A549 (cell line): ENCODE measurements around the gene HSPA1A. TPM values are rescaled to one million over a fixed set of nuclear protein-coding genes. Genes with fewer than 3 reads are reported as not detected.
"Not testable (repeated sequence)": the region's sequence is repeated elsewhere in the genome, so short reads cannot be mapped to it uniquely, and the experiment has no call there.

Experiments
- ATAC-seq, 2 experiments: fragments of 200-7000 bp in 1 of 2; fragments of >200 bp in 1 of 2; cut with Nextera tagmentation in 1 of 2; cut with Tn5 transposase in 1 of 2; 3 replicates each; pipeline versions ENCODE4 v1.8.0 to v1.9.1; 2018 to 2020; ENCODE audit warnings: mild to moderate bottlenecking in 1 of 2, moderate library complexity in 1 of 2
- CTCF ChIA-PET: fragments of 300-600 bp; sonication (Branson Sonifier 250); formaldehyde crosslinking; extraction: SDS; loops from one replicate; lab custom pipeline; 2021; ENCODE audit warnings: antibody characterized with exemption, inconsistent platforms; lab: Yijun Ruan, JAX
- POLR2A ChIA-PET: fragments of 350-600 bp; formaldehyde crosslinking; extraction: SDS; loops from one replicate; lab custom pipeline; 2021; ENCODE audit warnings: antibody characterized with exemption, inconsistent platforms; lab: Yijun Ruan, JAX
- DNase-seq, 2 experiments: peaks; one replicate each; pipeline versions ENCODE4 v3.0.0 to v3.0.0-alpha.2; 2011 to 2016; ENCODE audit warnings: low read depth in 1 of 2, low spot score in 1 of 2
- FAIRE-seq: peaks from 2 replicates; lab custom pipeline; 2011; peaks lifted over from hg19 to GRCh38; lab: Jason Lieb, UNC
- H3K27ac ChIP-seq, 2 experiments: fragments of >200 bp; sonication (Bioruptor Twin); formaldehyde crosslinking; 3 replicates each; pipeline ENCODE4 v1.5.1; 2016 to 2017
- H3K4me1 ChIP-seq: fragments of >200 bp; sonication (Bioruptor Twin); formaldehyde crosslinking; 3 replicates; pipeline ENCODE4 v1.6.1; 2016
- H3K4me2 ChIP-seq: fragments of >200 bp; sonication (Bioruptor Twin); formaldehyde crosslinking; 3 replicates; pipeline ENCODE4 v1.6.1; 2016
- H3K4me3 ChIP-seq: fragments of >200 bp; sonication (Bioruptor Twin); formaldehyde crosslinking; 3 replicates; pipeline ENCODE4 v1.5.1; 2016
- H3K9me3 ChIP-seq: fragments of >200 bp; sonication (Bioruptor Twin); formaldehyde crosslinking; 3 replicates; pipeline ENCODE4 v1.6.1; 2016
- CBX2 ChIP-seq: fragments of 200-600 bp; sonication (generic); IDR thresholded peaks from 2 replicates; pipeline ENCODE4 v1.6.1; 2016; ENCODE audit warnings: low read depth, mild to moderate bottlenecking, borderline replicate concordance
- CEBPB ChIP-seq, 2 experiments: fragments of >200 bp in 1 of 2; sonication (Bioruptor Twin) in 1 of 2; formaldehyde crosslinking in 1 of 2; IDR thresholded peaks; 2 replicates each; pipeline ENCODE4 v1.6.1; 2012 to 2016
- EP300 ChIP-seq, 2 experiments: fragments of >200 bp; sonication (Bioruptor Twin); formaldehyde crosslinking; IDR thresholded peaks; 2 replicates in 1 of 2; 3 replicates in 1 of 2; pipeline ENCODE4 v1.6.1; 2016 to 2017
- ESRRA ChIP-seq: fragments of 150-350 bp; IDR thresholded peaks from 2 replicates; pipeline ENCODE4 v1.6.1; 2014; ENCODE audit warnings: mild to moderate bottlenecking, low read length, borderline replicate concordance
- HDAC2 ChIP-seq: fragments of 200-600 bp; sonication (generic); IDR thresholded peaks from 2 replicates; pipeline ENCODE4 v1.6.1; 2016
- HOXA7 ChIP-seq: fragments of 250-450 bp; sonication (Bioruptor Pico); IDR thresholded peaks from 2 replicates; pipeline ENCODE4 v1.5.0; 2020; ENCODE audit warnings: mild to moderate bottlenecking, moderate library complexity
- HOXB13 ChIP-seq: fragments of 250-450 bp; sonication (Bioruptor Pico); IDR thresholded peaks from 2 replicates; pipeline ENCODE4 v1.5.0; 2020; ENCODE audit warnings: low read depth, mild to moderate bottlenecking, moderate library complexity
- JUN ChIP-seq, 2 experiments: fragments of >200 bp; sonication (Bioruptor Twin); formaldehyde crosslinking; IDR thresholded peaks; 2 replicates in 1 of 2; 3 replicates in 1 of 2; pipeline ENCODE4 v1.6.1; 2016 to 2017
- KDM1A ChIP-seq: fragments of 200-600 bp; sonication (generic); IDR thresholded peaks from 2 replicates; pipeline ENCODE4 v1.6.1; 2016; ENCODE audit warnings: low read depth, mild to moderate bottlenecking
- NR3C1 ChIP-seq: fragments of >200 bp; sonication (Bioruptor Twin); formaldehyde crosslinking; IDR thresholded peaks from 3 replicates; pipeline ENCODE4 v1.6.1; 2017
- RARB ChIP-seq: fragments of 250-450 bp; sonication (Bioruptor Pico); IDR thresholded peaks from 2 replicates; pipeline ENCODE4 v1.8.0; 2021; ENCODE audit warnings: mild to moderate bottlenecking, moderate library complexity
- ZSCAN20 ChIP-seq: fragments of 250-450 bp; sonication (Bioruptor Pico); IDR thresholded peaks from 2 replicates; pipeline ENCODE4 v1.8.0; 2022; ENCODE audit warnings: mild to moderate bottlenecking, moderate library complexity
- WGBS: methylation state at CpG from one replicate; pipeline ENCODE4 v1.1.6; 2017; ENCODE audit errors: missing lambda C conversion rate; 5-methylcytosine and 5-hydroxymethylcytosine counted together
- polyA plus RNA-seq, 4 experiments: library from polyadenylated mRNA; depleted of rRNA in 3 of 4; stranded (reverse); fragments of >200 nt; fragmentation: RNase III in 1 of 4; extraction: RNeasy Plus Mini Kit Qiagen cat#74134 plus additional on column Dnase treatment in 1 of 4; gene quantifications; 2 replicates in 3 of 4; 3 replicates in 1 of 4; pipeline ENCODE4 v1.2.3, GENCODE V29; 2011 to 2017

HSPA1A gene
- polyA plus RNA-seq, 2 of the 4 experiments (the other 2 are of a cell fraction) = 122 to 204 TPM

DNA sequence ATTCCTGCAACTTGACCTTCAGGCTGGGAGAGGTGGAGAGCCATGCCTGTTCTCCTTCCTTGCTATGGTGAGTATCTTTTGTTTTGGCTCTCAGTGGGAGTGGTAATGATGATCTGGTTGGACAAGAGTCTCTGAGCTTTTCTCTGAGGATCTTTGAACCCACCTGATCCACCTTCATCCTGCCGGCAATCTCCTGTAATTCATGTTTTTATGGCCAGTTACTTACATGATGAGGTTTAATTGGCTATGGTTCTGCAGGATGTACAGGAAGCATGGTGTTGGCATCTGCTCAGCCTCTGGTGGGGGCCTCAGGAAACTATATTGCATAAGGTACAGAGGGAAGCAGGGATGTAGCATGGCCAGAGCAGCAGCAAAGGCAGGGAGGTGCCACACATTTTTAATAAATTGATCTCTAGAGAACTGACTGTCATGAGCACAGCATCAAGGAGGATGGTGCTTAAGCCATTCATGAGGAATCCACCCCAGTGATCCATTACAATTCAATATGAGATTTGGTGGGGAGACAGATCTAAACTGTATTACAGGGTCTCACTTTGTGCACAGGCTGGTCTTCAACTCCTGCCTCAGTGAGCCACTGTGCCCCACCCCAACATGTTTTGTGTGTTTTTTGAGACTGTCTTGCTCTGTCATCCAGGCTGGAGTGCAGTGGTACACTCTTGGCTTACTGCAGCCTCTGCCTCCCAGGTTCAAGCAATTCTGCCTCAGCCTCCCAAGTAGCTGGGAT lies 22.2 kb downstream of the HSPA1A start:
- Histone ChIP-seq H3K27ac (peak overlapping the region in 1 of 2 experiments; percentile 99; a peak in 4 of 6 replicates), H3K4me3 (peak overlapping the region; percentile 99), H3K9me3 (no peaks in the 10 kb centered on the region), H3K4me1 (peaks cover 20% of the 10 kb centered on the region; the same call in 2 of the 3 replicates), H3K4me2 (peak overlapping the region; percentile 99)
- ATAC-seq (no peak), FAIRE-seq (no peak), DNase-seq (no peak)
- WGBS = 0% methylated on average over 1 of the region's 1 CpG
- POLR2A ChIA-PET = interaction anchor here (0.6 to 2.1 kb wide), 2 partner anchors 10 to 22 kb away, joined by 3 to 11 read pairs; partner anchors contain the start of genes HSPA1A, HSPA1B and HSPA1L
- CTCF ChIA-PET = interaction anchor here (0.7 to 1.4 kb wide), 2 partner anchors 50 to 65 kb away, joined by 3 to 6 read pairs; no protein-coding TSS in a partner anchor
- peak in 1 of 2 experiments; percentile 13; a peak in 1 of 5 replicates for TF ChIP-seq JUN (IDR thresholded peaks at IDR 0.05)
- TF ChIP-seq HOXA7 (CRISPR knock-in tag) = no peak

DNA sequence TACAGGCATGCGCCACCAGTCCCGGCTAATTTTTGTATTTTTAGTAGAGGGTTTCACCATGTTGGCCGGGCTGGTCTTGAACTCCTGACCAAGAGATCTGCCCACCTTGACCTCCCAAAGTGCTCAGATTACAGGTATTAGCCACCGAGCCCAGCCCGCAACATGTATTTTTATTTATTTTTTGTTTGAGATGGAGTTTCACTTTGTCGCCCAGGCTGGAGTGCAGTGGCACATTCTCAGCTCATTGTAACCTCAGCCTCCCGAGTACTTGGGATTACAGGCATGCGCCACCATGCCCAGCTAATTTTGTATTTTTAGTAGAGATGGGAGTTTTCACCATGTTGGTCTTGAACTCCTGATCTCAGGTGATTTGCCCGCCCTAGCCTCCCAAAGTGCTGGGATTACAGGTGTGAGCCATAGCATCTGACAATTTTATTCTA lies 22.8 kb downstream of the HSPA1A start:
- Histone ChIP-seq H3K4me3 (peak overlapping the region; percentile 99), H3K4me1 (peaks cover 20% of the 10 kb centered on the region; the same call in 2 of the 3 replicates), H3K27ac (peak overlapping the region in 1 of 2 experiments; percentile 99; a peak in 3 of 6 replicates), H3K4me2 (peak overlapping the region; percentile 99)
- WGBS = 78% methylated on average over 7 of the region's 9 CpGs
- H3K9me3 ChIP-seq, ATAC-seq, FAIRE-seq, DNase-seq: not testable (repeated sequence)
- ChIA-PET CTCF (interaction anchor here (0.7 to 1.4 kb wide), 3 partner anchors 50 to 85 kb away, joined by 3 to 6 read pairs (median 3); no protein-coding TSS in a partner anchor), POLR2A (interaction anchor here (2.0 kb wide), 1 partner anchor 11 kb away, joined by 6 read pairs; the partner anchor contains the start of gene HSPA1B)

DNA sequence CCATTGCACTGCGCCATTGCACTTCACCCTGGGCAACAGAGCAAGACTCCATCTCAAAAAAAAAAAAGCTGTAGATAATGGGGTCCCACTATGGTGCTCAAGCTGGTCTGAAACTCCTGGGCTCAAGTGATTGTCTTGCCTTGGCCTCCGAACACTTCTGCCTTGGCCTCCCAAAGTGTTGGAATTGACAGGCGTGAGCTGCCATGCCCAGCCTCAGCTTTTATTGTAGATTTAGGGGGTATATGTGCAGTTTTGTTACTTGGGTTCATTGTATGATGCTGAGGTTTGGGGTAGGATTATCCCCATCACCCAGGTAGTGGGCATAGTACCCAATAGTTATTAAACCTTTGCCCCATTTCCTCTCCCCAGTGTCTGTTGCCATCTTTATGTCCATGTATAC lies 23.6 kb downstream of the HSPA1A start:
- Histone ChIP-seq H3K27ac (no peak overlapping the region), H3K9me3 (no peaks in the 10 kb centered on the region), H3K4me1 (peaks cover 20% of the 10 kb centered on the region; the same call in 2 of the 3 replicates), H3K4me3 (peak overlapping the region; percentile 99), H3K4me2 (peak overlapping the region; percentile 99)
- CTCF ChIA-PET = interaction anchor here (1.4 kb wide), 1 partner anchor 66 kb away, joined by 6 read pairs; no protein-coding TSS in a partner anchor
- POLR2A ChIA-PET = interaction anchor here (1.3 to 2.0 kb wide), 2 partner anchors 12 to 24 kb away, joined by 3 to 6 read pairs; partner anchors contain the start of genes HSPA1B and NEU1
- DNase-seq (no peak), ATAC-seq (no peak), FAIRE-seq (no peak)
- 100% methylated on average over 3 of the region's 3 CpGs for WGBS
- no peak for TF ChIP-seq HOXB13 (CRISPR knock-in tag)
- no peak for TF ChIP-seq RARB (CRISPR knock-in tag)
- no peak for TF ChIP-seq CBX2

DNA sequence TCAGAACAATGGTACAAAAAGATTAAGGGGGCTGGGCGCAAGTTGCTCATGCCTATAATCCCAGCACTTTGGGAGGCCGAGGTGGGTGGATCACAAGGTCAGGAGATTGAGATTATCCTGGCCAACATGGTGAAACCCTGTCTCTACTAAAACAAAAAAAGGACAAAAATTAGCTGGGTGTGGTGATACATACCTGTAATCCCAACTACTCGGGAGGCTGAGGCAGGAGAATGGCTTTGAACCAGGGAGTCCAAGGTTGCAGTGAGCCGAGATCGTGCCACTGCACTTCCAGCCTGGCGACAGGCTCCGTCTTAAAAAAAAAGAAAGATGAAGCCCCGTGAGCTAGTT lies 24.4 kb downstream of the HSPA1A start:
- not testable (repeated sequence) for FAIRE-seq

GRCh38 chr6:31842053-31842452 lies 26.7 kb downstream of the HSPA1A start:
- ATAC-seq = no peak
- 95% methylated on average over 9 of the region's 9 CpGs for WGBS
- no peaks in the 10 kb centered on the region for H3K9me3 ChIP-seq
- H3K4me2 ChIP-seq = no peak overlapping the region
- TF ChIP-seq ZSCAN20 (CRISPR knock-in tag) (no peak), EP300 (IDR thresholded peaks at IDR 0.05) (no peak), CEBPB (IDR thresholded peaks at IDR 0.05) (no peak), NR3C1 (no peak), ESRRA (no peak), HDAC2 (no peak), KDM1A (no peak)
- TF ChIP-seq, all 56 proteins: peak for 0
- DNase-seq = no peak
- Histone ChIP-seq H3K4me1 (peaks cover 20% of the 10 kb centered on the region; the same call in 2 of the 3 replicates), H3K27ac (no peak overlapping the region), H3K4me3 (no peak overlapping the region)
- FAIRE-seq = no peak
- ChIA-PET CTCF (no interaction called here), POLR2A (interaction anchor here (1.4 kb wide), 1 partner anchor 21 kb away, joined by 3 read pairs; the partner anchor contains the start of gene NEU1)

More for the DNA sequence above, 24.4 kb downstream of the HSPA1A start:
- Histone ChIP-seq H3K4me2 (peak overlapping the region; percentile 99; the same call in 2 of the 3 replicates), H3K4me1 (peaks cover 20% of the 10 kb centered on the region; the same call in 2 of the 3 replicates)
- POLR2A ChIA-PET = interaction anchor here (1.3 to 2.0 kb wide), 2 partner anchors 12 to 23 kb away, joined by 3 to 6 read pairs; partner anchors contain the start of genes HSPA1B and NEU1
- not testable (repeated sequence) for ATAC-seq, H3K9me3 ChIP-seq, H3K27ac ChIP-seq, DNase-seq, H3K4me3 ChIP-seq
- CTCF ChIA-PET = interaction anchor here (0.7 to 1.3 kb wide), 2 partner anchors 10 to 20 kb away, joined by 3 to 4 read pairs; no protein-coding TSS in a partner anchor
- 92% methylated on average over 8 of the region's 8 CpGs for WGBS
